ENCODE measurements around the gene MAPK10. TPM values are rescaled to one million over a fixed set of nuclear protein-coding genes. Genes with fewer than 3 reads are reported as not detected.
"Not testable (repeated sequence)": the region's sequence is repeated elsewhere in the genome, so short reads cannot be mapped to it uniquely, and the experiment has no call there.

Gene MAPK10
- total RNA-seq, 2 experiments from 2014 or later = 0.28 to 0.36 TPM

DNA sequence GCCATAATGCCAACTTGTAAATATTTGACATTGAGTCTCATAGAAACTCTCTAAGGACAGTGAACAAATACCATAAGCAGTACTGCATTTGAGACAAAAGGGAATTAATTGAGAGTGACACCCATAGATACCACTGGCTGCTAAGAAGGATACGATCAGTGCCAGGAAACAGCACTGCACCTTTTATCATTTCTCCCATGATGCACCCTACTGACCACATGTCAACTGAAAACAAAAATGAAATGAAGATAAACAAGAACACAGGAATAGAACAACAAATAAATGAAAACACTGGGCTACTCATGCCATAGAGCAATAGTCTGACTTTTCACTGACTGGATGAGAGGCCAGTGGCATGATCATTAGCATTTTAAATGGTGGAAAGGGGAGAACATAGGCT, 270.8 kb downstream of the MAPK10 start:
- ChIA-PET POLR2A (no interaction called here), CTCF (no interaction called here)
- intact Hi-C loops (cut with DNase I, micrococcal nuclease) = no loop called here
- no peaks in the 10 kb centered on the region for H3K9me3 ChIP-seq (ENCODE audit: control insufficient read depth in 1 of 2, insufficient read depth in 1 of 2, low read length in 2 of 2)
- no peaks in the 10 kb centered on the region for H3K4me1 ChIP-seq (ENCODE audit: insufficient read depth, low read length)
- Mint-ChIP-seq H3K9me3 (no peaks in the 10 kb centered on the region), H3K4me1 (ENCODE audit: low read depth) (no peaks in the 10 kb centered on the region), H3K27me3 (no peaks in the 10 kb centered on the region), H3K4me3 (no peak overlapping the region), H3K36me3 (ENCODE audit: low read depth) (no peaks in the 10 kb centered on the region), H3K27ac (no peak overlapping the region)
- H3K27ac ChIP-seq (ENCODE audit: low read depth in 1 of 2, low read length in 2 of 2) = no peak overlapping the region
- TF ChIP-seq, protein P1, sequence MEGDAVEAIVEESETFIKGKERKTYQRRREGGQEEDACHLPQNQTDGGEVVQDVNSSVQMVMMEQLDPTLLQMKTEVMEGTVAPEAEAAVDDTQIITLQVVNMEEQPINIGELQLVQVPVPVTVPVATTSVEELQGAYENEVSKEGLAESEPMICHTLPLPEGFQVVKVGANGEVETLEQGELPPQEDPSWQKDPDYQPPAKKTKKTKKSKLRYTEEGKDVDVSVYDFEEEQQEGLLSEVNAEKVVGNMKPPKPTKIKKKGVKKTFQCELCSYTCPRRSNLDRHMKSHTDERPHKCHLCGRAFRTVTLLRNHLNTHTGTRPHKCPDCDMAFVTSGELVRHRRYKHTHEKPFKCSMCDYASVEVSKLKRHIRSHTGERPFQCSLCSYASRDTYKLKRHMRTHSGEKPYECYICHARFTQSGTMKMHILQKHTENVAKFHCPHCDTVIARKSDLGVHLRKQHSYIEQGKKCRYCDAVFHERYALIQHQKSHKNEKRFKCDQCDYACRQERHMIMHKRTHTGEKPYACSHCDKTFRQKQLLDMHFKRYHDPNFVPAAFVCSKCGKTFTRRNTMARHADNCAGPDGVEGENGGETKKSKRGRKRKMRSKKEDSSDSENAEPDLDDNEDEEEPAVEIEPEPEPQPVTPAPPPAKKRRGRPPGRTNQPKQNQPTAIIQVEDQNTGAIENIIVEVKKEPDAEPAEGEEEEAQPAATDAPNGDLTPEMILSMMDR (IDR thresholded peaks at IDR 0.05) = no peak
- H3K36me3 ChIP-seq (ENCODE audit: insufficient read depth, low read length) = no peaks in the 10 kb centered on the region
- no peak for ATAC-seq (ENCODE audit: poor library complexity)
- no peak for DNase-seq
- no peaks in the 10 kb centered on the region for H3K27me3 ChIP-seq (ENCODE audit: control insufficient read depth in 1 of 2, insufficient read depth in 2 of 2, low read length in 2 of 2)
- no peak overlapping the region for H3K4me3 ChIP-seq (ENCODE audit: low read length)

DNA sequence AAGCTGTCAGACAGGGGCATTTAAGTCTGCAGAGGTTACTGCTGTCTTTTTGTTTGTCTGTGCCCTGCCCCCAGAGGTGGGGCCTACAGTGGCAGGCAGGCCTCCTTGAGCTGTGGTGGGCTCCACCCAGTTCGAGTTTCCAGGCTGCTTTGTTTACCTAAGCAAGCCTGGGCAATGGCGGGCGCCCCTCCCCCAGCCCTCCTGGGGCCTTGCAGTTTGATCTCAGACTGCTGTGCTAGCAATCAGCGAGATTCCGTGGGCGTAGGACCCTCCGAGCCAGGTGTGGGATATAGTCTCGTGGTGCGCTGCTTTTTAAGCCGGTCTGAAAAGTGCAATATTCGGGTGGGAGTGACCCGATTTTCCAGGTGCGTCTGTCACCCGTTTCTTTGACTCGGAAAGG, 284.1 kb downstream of the MAPK10 start:
- H3K4me1 ChIP-seq (ENCODE audit: insufficient read depth, low read length); H3K27me3 ChIP-seq (ENCODE audit: control insufficient read depth in 1 of 2, insufficient read depth in 2 of 2, low read length in 2 of 2); CTCF ChIA-PET; H3K4me3 Mint-ChIP-seq; H3K9me3 Mint-ChIP-seq; H3K4me3 ChIP-seq (ENCODE audit: low read length); ATAC-seq (ENCODE audit: poor library complexity); H3K36me3 Mint-ChIP-seq (ENCODE audit: low read depth); H3K4me1 Mint-ChIP-seq (ENCODE audit: low read depth); H3K36me3 ChIP-seq (ENCODE audit: insufficient read depth, low read length); DNase-seq; H3K27me3 Mint-ChIP-seq; POLR2A ChIA-PET; intact Hi-C loops (cut with DNase I, micrococcal nuclease); H3K9me3 ChIP-seq (ENCODE audit: control insufficient read depth in 1 of 2, insufficient read depth in 1 of 2, low read length in 2 of 2); H3K27ac ChIP-seq (ENCODE audit: low read depth in 1 of 2, low read length in 2 of 2); H3K27ac Mint-ChIP-seq: not testable (repeated sequence)

DNA sequence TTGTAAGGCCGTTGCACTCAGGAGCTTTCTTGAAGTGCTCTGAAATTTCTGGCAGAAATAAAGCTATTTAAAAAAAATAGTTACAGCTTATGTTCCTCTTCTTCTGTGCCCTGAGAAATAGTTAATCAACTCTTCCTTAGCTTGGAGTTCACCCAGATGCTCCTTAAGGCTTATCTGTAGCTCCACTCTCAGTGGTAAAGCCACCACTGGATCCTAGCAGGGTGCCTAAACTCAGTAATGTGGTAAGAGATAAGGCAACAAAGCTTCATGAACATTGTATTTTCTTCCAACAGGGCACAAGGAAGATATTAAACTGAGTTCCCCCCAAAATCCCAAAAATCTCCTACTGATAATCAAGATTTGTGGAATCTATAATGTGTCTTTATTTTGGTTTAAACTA, 299.5 kb downstream of the MAPK10 start:
- Histone ChIP-seq H3K36me3 (ENCODE audit: insufficient read depth, low read length) (no peaks in the 10 kb centered on the region), H3K9me3 (ENCODE audit: control insufficient read depth in 1 of 2, insufficient read depth in 1 of 2, low read length in 2 of 2) (no peaks in the 10 kb centered on the region), H3K27ac (ENCODE audit: low read depth in 1 of 2, low read length in 2 of 2) (no peak overlapping the region), H3K27me3 (ENCODE audit: control insufficient read depth in 1 of 2, insufficient read depth in 2 of 2, low read length in 2 of 2) (no peaks in the 10 kb centered on the region), H3K4me1 (ENCODE audit: insufficient read depth, low read length) (no peaks in the 10 kb centered on the region), H3K4me3 (ENCODE audit: low read length) (no peak overlapping the region)
- H3K27ac Mint-ChIP-seq = no peak overlapping the region
- no peak overlapping the region for H3K4me3 Mint-ChIP-seq
- DNase-seq (no peak), ATAC-seq (ENCODE audit: poor library complexity) (no peak)
- ChIA-PET POLR2A (no interaction called here), CTCF (interaction anchor here (1.4 kb wide), 1 partner anchor 9 kb away, joined by 3 read pairs; no protein-coding TSS in a partner anchor)
- H3K36me3 Mint-ChIP-seq (ENCODE audit: low read depth) = no peaks in the 10 kb centered on the region
- TF ChIP-seq, protein P1 (IDR thresholded peaks at IDR 0.05) = no peak
- no peaks in the 10 kb centered on the region for H3K27me3 Mint-ChIP-seq
- no peaks in the 10 kb centered on the region for H3K9me3 Mint-ChIP-seq
- intact Hi-C loops (cut with DNase I, micrococcal nuclease) = no loop called here
- H3K4me1 Mint-ChIP-seq (ENCODE audit: low read depth) = no peaks in the 10 kb centered on the region

DNA sequence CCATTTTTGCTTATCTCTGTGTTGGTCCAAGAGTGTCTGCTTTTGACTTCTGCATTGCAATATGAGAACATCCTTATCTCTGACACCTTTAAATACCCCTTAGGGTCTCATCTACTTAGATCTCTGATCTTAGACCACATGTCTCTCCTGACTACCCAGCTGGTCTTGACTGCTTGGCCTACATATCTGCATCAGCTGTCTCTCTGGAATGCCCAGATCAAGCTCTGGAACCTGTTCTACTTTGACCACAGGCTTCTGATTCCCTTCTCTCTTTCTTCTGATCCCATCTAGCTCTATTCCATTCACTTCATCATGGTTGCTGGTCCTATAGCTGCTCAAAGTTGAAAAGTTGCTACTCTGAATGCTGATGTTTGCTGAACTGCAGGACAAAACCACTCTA, 301.2 kb downstream of the MAPK10 start:
- Histone ChIP-seq H3K27ac (ENCODE audit: low read depth in 1 of 2, low read length in 2 of 2) (no peak overlapping the region), H3K9me3 (ENCODE audit: control insufficient read depth in 1 of 2, insufficient read depth in 1 of 2, low read length in 2 of 2) (no peaks in the 10 kb centered on the region), H3K27me3 (ENCODE audit: control insufficient read depth in 1 of 2, insufficient read depth in 2 of 2, low read length in 2 of 2) (no peaks in the 10 kb centered on the region), H3K4me3 (ENCODE audit: low read length) (no peak overlapping the region), H3K36me3 (ENCODE audit: insufficient read depth, low read length) (no peaks in the 10 kb centered on the region), H3K4me1 (ENCODE audit: insufficient read depth, low read length) (no peaks in the 10 kb centered on the region)
- TF ChIP-seq, protein P1 (IDR thresholded peaks at IDR 0.05) = no peak
- Mint-ChIP-seq H3K36me3 (ENCODE audit: low read depth) (no peaks in the 10 kb centered on the region), H3K9me3 (no peaks in the 10 kb centered on the region), H3K27me3 (no peaks in the 10 kb centered on the region), H3K27ac (no peak overlapping the region), H3K4me3 (no peak overlapping the region), H3K4me1 (ENCODE audit: low read depth) (no peaks in the 10 kb centered on the region)
- intact Hi-C loops (cut with DNase I, micrococcal nuclease) = no loop called here
- DNase-seq (no peak), ATAC-seq (ENCODE audit: poor library complexity) (no peak)
- POLR2A ChIA-PET = no interaction called here
- CTCF ChIA-PET = no interaction called here
